ENCODE results near the gene ARL6IP5. TPM values are rescaled to one million over a fixed set of nuclear protein-coding genes. Genes with fewer than 3 reads are reported as not detected.
A peak's percentile ranks its signal among the peaks of the same experiment; 100 is the strongest.

The ARL6IP5 gene
- polyA plus RNA-seq, 5 donors = 79.3 to 123 (median 106) TPM

DNA sequence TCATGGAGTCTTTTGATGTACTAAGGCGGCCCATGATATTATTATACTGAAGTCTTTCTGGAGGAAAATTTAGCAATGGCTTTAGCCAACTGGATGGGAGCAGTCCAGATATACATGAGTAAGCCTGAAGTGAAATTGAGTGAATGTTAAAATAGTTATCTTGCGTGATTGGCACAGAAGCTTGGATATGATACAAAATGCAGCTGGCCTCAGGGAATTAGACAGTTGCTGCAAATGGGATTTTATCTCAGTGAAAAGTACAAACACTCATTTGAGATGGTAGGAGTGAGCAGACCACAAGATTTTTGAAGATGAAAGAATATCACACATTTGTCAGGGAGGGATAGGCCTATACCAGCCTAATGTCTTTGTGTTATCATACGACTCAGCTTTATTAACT, 28.8 kb downstream of the ARL6IP5 start:
- DNase-seq = peak; percentile 36 to 58

DNA sequence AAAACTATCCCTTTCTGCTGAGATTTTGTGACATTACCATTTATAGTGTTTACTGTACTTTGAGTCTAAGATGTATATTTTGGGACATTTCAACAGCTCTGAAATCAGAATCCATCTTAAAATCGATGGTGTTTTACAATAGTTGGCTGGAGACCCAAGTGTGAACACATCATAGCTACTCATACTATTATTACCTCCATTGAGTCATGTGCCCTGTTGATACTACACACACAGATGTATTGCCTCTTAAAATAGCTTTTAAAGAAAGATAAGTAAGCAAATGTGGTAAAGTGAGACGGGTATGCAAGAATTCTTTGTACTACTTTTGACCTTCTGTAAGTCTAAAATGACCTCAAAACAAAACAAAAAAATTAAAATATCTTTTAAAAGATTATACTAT, 31.0 kb downstream of the ARL6IP5 start:
- DNase-seq = no peak

- no peak for DNase-seq
These were observed 31.4 kb downstream of the ARL6IP5 start for GRCh38 chr3:69116162-69116561.

GRCh38 chr3:69116897-69117296, 32.2 kb downstream of the ARL6IP5 start:
- no peak for DNase-seq

DNA sequence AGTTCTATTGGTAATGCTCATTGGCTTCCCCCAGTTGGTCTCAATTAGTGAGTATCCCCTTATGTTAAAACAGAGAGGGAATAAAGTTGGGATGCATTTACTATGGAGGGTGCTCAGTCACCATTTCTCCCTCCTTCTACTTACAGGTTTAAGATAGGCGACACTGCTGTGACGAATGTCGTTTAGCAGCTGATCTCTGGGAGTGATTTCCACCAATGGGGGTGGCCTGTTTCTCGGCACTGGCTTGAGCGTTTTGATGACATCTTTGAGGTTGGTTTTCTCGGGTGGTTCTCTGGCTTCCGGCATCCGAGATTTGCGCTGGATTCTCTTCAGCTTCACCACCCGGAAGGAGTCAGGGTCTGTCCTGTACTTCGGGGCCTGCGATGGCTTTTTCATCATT, 33.8 kb downstream of the ARL6IP5 start:
- DNase-seq = no peak

DNA sequence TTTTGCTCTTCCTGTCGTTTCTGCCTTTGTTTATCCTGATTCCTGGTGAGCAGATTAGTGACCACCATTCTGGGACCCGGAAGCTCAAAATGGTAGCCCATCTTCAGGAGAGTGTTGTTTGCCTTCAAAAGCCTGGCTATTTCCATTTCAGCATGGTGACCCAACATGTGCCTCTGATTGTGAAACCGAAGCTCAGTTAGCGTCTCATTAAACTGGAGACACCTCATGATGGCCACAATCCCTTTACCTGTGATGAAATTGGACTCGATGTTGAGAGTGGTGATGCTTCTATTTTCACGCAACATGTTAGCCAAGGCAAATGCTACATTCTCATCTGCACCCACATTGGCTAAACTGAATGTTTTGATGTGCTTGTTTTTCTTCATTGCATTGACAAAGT, 34.4 kb downstream of the ARL6IP5 start:
- no peak for DNase-seq

- DNase-seq = no peak
These were observed 34.9 kb downstream of the ARL6IP5 start for GRCh38 chr3:69119681-69120080.

DNA sequence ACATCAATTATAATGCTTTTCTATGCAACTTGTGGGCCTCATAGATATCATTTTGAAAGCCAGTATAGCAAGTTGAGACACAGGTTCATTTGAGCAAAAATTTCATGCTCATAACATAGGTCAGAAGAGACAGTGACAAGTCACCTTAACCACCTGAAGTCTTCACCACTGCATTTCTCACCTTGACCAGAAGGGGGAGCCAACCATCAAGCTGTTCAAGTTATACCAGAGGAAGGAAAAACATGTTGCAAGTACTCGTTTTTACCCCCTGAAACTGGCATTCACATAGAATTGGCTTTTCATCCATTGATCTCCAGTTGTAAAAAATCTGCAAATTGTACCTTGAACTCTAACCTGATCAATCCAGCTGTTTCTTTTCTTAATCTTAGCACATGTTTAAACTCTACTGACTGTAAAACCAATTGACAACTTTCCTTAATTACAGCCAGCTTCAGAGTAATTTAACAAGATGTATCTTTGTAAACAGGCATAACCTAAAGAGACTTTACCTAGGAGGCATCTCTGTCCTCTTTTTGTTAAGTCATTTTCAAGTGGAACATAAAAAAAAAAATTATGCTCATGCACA, 36.2 kb downstream of the ARL6IP5 start:
- peak; percentile 42 to 63 for DNase-seq

DNA sequence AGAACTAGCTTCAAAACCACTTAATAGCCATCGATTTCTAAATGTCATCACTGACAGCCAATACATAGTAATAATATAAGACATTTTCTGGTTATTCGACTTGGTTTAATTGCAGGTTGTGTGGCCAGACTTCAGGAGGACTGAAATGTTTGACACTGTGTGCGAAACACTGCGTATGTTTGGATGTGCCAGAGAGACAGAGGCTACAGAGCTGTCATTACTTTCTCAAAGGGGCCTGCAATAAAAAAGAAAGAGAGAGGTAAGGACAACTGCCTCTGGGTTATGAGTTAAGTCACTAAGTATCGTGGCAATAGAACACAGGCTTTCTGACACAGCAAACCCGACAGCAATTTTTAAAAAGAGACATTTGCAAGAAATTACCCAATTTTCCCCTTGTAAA, 36.8 kb downstream of the ARL6IP5 start:
- DNase-seq = no peak

- no peak for DNase-seq
These were observed 37.2 kb downstream of the ARL6IP5 start for GRCh38 chr3:69121950-69122349.

DNA sequence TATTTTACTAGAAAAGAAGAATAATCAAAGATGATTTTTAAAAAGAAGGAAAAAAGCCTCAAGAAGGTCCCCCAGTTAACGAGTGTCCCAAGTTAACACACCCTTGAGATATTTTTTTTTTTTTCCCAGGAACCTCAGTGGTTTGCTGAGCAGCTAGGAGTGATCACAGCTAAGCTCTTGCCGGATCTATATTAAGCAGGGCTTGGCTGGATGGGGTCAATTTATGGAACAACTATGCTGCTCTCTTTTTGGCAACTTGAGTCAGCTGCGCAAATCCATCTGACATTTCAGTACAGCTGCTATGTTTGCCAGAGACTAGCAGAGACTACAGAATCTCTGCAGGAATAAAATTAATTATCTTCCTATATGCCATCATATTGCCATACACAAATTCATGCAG, 37.7 kb downstream of the ARL6IP5 start, which contains the start of gene LMOD3:
TSS of gene LMOD3 (minus strand) at position 193 of the 400 bp plus-strand sequence. CDS start 209 bp downstream, outside the sequence.
- DNase-seq = no peak

- no peak for DNase-seq
These were observed 41.5 kb downstream of the ARL6IP5 start for GRCh38 chr3:69126216-69126615.

DNA sequence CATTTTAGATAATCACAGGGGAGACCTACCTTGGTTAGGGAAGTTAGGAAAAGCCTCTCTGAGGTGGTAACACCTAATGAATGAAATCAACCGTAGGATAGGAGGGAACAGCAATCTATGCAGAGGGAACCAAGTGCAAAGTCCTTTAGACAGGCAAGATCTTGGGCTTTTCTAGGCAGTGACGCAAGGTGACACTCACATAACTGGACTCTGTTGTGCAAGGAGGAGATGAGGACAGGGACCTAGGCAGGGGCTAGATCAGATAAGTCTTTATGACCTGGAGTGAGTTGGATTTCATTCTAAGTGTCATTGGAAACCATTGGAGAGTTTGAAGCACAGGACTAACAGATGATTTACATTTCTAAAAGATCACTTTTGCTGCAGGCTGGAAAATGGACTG, 42.3 kb downstream of the ARL6IP5 start:
- no peak for DNase-seq

DNA sequence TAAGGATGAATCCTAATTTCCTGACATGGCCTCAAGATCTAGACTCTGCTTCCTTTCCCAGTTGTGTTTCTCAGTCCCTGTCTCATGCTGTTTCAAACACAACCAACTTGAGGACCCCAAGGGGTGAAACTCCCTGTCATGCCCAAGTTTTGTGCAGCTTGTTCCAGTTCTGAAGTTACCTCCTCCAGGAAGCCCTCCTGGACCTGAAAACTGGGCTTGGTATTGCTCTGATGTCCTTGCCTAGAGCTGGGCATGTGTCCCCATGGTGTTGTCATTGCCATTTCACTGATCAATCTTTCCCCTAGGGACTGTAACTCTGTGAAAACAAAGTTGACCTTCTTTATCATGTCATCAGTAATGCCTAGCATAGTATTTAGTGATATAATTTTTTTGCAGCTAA, 43.8 kb downstream of the ARL6IP5 start:
- DNase-seq = no peak

DNA sequence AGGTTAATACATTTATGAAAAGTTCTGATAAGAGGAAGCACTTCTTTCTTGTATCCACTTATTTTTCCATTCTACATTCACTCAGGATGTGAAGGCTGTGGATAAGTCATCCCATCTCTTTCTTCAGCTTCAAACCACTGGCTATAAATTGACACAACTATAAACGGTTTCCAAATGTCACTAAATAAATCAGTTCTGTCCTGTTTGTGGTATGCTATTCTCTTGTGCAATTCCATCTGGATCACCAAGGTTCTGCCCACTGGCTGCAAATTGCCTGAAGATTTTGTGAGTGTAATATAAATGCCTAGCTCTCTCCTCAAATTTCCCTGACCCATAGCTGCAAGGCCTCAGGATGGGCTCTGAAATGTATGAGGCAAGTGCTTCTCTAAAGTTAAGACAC, 44.8 kb downstream of the ARL6IP5 start:
- DNase-seq = no peak

- no peak for DNase-seq
These were observed 46.0 kb downstream of the ARL6IP5 start for GRCh38 chr3:69130689-69131088.

- DNase-seq = no peak
These were observed 52.3 kb downstream of the ARL6IP5 start for GRCh38 chr3:69137005-69137404.

GRCh38 chr3:69137412-69137811, 52.7 kb downstream of the ARL6IP5 start:
- DNase-seq = no peak

GRCh38 chr3:69141313-69141712, 56.6 kb downstream of the ARL6IP5 start:
- no peak for DNase-seq

DNA sequence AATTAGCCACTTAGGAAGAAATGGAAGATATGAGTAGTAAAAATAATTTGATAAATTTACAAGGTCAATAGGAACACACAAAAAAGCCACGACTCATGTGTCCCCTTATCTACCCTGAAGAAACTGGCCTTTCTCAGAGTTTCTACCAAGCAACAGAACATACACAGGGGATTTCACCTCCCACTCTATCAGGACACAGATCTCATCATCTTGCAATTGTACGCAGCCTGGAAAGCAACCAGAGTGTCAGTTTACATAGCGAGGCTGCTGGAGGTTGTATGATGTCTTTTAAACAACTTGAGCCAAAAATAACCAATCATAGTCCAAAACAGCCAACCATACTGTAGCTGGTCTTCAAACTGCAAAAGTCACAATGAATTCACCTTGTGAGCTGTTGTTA, 57.4 kb downstream of the ARL6IP5 start:
- DNase-seq = no peak

DNA sequence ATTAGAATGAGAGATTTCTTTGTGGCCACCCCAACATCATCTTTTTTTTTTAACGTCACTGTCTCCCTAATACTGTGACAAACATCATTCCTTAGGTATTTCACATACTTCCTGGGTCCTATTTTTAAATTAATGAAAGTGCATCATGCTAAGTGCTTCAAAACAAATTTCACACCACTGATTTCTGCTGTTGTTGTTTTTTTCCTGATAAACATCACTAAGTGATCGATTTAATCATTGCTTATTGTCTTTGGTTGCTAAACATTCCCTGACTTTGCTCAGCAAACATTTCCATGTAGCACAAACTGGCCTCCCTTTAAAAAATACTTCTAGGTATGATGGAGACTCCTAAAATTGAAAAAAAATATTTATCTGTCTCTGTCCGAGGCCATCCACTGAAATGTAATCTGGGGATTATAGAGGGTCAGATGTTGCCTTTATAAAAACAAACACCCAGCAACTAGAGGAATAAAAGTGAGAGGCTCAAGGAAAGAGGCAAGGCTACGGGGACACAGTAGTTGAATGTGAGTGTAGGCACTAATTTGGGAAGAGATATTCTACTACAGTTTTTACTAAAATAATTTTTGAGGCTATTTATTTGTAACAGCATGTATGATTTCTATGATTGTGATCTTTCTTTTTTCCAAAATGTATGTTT, 58.2 kb downstream of the ARL6IP5 start:
- DNase-seq = no peak

- DNase-seq = no peak
These were observed 58.9 kb downstream of the ARL6IP5 start for GRCh38 chr3:69143612-69144011.

DNA sequence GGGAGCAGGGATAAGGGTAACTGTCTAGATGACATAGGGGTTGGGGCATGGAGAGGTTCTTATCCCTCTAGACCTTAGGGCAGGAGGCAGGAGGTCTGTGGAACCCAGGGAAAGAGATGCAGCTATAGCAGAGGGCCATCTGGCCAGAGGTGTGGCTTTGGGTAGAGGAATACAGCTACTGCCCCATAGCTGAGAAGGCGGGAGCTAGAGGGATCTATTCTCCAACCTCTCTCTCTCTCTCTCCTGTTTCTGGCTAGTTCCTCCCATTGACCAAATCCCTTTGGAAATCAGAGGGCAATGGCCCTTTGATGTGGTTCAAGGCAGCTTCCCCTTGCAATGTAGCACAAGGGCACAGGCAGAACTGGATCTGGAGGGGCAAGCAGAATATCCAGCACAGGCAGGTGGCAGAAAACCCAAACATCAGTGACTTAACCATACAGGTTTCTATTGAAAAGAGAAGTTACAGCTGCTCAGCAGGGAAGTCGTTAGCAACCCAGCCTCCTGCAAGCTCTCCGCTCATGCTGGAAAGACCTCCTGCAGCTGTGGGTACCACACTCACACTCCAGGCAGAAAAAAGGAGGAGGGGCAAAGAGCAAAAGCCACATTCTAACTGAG, 60.0 kb downstream of the ARL6IP5 start:
- DNase-seq = no peak

All from right lung (tissue), 5 donors.